DLD1 (cell line): ENCODE results near the gene CADM1.

ENCODE experiments used
- in situ Hi-C: cut with HindIII; loops from 2 replicates; pipeline ENCODE4 v1.10.0; 2017; ENCODE audit warnings: low sequenced_read_pairs

CADM1 gene

DNA sequence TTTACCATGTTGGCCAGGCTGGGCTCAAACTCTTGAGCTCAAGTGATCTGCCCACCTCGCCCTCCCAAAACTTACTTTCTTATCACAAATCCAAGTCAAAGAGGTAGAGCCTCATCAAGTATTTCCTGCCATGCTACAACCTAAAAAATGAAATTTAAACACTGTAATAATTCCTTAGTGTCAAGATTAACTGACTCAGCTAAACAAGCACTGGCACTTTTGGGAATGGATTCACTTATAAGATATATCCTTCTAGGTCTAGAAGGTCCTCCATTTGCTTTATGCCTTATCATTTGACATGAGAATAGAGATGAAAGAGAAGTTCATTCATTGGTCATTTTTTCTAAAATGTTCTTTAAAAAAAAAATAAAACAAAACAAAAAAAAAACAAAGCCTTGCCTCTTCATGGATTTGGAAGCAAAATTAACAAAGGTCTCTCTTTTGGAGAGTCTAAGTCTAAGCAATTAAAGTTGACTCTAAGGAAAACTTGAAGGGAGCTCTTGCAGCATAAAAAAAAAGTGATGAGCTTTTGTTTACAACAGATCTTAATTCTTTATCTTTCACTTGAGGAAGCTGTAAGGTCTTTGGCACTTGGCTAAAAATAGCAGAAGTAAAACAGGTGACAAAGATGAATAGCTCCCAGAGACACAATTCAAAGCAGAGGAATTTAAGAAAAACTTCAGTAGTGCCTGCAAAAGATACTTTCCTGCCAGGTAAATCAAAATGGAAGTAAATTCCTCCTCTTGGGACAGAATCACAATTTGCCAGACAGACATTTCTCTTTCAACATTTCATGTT is 50.3 kb downstream of the CADM1 start:
- in situ Hi-C loops = no loop called here

DNA sequence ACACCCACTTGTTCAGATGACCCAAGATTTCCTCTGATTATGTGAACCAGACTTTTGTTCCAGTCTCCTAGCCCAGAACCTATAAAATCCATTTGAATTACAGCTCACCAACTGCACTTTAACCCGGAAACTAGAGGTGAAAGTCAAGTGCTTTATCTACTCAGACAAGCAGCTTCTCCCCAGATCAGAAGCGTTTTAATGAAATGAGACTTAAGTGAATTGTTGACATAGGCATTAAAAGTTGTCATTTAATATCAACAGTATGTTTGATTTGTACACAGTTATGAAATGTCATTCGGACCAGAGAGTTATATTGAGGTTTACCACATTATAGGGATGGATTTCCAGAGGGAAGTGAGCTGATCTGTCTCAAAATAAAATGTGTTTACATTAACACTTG is 52.0 kb downstream of the CADM1 start:
- in situ Hi-C loops = no loop called here

GRCh38 chr11:115450519-115450918 is 53.7 kb downstream of the CADM1 start:
- in situ Hi-C loops = no loop called here

DNA sequence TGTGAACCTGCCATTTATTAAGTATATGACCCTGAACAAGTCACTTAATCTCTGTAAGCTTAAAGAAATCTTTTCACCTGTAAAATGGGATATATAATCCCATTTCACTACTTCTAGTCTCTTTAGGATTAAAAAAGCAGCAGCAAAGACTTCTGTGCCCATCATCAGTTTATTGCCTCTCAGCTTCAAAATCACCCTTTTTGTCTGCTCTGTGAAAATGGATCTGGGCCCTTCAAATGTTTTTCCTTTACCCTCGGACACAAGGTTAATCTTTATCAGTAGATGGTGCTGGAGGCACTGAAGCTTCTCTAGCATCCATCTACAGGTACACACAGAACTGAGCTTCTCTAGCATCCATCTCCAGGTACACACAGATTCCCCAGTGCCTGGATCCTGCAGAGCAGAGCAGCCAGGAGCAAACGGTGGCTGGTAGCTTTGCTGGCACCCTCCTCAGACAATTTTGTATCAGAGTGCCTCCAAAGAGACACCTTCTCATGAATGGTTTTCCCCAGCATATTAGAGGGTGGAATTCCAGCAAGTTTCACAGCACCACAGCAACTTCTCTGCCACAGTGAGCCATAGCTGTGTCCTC is 56.8 kb downstream of the CADM1 start:
- in situ Hi-C loops = no loop called here

DNA sequence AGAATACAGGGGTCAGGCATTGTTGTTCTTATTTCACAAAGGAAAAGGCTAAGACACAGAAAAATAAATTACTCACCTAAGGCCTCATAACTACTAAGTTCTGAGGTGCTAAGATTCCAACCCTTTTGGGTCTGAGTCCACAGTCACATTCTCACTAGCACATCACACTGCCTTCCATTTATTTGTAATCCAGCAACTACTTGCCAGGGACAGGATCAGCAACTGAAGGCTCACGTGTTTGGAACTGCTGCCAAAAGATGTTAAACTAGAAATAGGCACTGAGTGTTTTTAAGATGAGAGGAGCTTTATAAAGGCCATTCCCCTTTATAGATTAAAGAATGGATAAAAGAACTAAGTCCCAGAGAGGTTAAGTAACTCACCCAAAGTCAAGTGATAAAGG is 58.0 kb downstream of the CADM1 start:
- in situ Hi-C loops = no loop called here

DNA sequence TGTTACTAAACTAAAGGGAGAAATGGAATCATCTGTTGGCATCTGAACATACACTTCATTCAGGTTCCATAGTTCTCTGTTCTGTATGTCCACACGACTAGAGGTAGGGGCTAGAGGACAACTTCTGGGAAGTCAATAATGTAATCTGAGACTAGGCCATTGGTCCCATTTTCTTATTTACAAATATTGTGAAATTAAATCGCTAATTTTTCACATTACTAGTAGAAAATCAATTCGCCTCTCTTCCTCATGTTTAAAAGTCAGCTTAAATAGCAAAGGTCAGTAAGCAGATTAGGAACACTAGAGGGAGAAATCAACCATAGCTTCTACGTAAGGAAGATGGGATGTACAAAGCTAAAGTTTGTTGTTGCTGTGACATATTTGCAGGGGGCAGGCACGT is 59.7 kb downstream of the CADM1 start:
- in situ Hi-C loops = no loop called here

DNA sequence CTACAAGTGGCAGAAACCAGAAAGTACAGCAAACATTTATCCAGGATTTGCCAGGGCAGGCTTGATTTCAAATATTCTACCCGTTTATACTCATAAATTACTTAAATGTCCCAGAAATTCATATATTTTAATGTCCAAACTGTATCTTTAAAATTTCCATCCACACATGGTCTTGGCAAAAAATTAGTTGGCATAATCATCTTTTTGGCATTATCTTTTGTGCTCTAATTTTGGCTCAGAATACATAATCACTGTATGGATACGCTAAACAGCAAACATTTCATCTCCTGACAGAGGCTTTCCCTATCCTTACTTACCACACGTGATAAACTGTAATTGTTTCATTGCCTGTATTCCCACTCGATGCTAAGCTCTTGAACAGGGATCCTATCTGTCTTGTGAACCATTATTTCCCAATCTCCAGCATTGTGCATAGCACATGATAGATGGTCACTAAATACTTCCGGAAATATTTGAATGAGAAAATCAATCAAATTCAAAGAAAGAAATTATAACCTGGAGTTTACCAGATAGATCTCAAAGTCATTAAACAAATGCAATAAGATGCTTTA is 64.2 kb downstream of the CADM1 start:
- in situ Hi-C loops = no loop called here

GRCh38 chr11:115439385-115439784 is 64.8 kb downstream of the CADM1 start:
- in situ Hi-C loops = no loop called here

GRCh38 chr11:115437902-115438575 is 66.2 kb downstream of the CADM1 start:
- in situ Hi-C loops = no loop called here

DNA sequence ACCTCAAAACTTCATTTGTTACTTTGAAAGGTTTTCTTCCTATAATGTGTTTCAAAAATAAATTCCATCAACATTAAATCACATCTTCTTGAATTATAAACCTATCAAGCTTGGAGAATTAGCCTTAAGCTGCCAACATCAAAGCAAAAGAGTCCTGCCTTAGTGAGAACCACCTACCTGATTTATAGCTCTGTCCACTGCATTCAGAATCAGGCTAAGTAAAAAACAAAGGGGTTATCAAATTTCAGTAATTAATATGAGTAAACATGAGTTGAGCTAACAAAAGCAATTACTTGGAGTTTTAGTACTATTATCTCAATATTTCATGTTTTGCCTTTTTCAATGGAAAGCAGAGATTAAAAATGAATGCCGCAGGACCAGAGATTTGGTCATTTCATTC is 73.9 kb downstream of the CADM1 start:
- in situ Hi-C loops = no loop called here

GRCh38 chr11:115428306-115428705 is 75.9 kb downstream of the CADM1 start:
- in situ Hi-C loops = no loop called here

GRCh38 chr11:115425816-115426215 is 78.4 kb downstream of the CADM1 start:
- in situ Hi-C loops = no loop called here

- in situ Hi-C loops = no loop called here
Observed at GRCh38 chr11:115425250-115425649, 79.0 kb downstream of the CADM1 start.

DNA sequence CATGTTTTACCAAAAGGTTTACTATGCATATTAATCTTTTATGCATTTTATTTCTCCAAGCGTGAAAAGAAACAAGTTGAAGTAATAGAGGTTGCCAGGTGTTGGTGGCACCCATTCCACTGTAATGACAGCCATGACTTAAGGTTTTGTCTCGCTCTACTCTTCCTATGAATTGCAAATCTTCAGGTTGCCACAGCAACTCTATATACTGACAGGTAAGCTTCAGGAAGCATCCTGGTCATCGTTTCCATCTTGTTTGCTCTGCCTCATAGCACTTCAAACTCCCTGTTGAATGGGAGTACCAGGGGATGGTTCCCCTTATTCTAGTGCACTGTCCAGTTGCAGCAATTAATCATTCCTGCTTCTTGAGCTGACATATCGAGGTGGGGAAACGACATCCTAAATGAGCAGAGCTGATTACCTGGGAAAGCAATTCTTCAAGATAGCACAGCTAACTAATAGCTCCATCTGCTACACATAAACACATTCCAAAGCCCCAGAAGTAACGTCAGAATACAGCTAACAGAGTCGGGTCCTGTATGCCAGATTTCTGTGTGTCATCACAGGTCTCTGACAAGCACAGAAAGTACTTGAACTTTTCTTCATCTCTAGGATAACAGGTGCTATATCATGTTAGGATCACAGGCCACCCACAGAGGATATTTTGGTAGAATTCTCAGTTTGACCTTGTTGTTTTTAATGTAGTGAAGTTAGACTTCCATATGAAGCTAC is 80.3 kb downstream of the CADM1 start:
- in situ Hi-C loops = no loop called here

DNA sequence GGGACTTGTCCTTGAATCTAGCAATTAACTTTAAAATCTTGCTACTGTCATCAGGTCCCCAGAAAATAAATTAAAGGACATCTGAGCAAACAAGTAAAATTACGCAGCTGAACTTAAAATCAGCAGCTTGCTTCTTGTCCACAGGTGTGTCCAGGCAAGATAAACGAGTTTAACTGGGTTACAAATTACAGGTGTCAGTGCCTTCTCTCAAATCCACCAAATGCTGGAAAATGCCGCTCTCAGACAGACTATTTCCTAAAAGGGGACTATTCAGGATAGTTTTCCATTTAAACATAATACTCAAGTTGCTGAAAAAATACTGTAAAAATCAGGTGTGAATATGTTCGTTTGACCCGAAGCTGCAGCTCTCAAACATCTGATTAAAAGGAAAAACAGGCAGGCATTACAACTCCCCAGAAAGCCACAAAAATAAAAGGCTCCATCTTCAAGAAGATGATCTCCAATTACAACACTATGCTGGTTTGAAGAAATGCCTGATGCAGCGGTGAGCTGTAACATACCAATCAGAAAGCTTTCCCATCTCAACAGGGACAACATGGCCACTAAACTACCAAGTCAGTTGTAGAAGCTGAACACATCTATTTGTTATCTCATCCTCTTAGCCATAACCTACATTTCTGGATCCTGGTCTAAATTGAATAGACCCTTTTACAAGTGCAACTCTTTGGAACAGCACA is 82.1 kb downstream of the CADM1 start:
- in situ Hi-C loops = no loop called here

- in situ Hi-C loops = no loop called here
Observed at GRCh38 chr11:115421352-115421991, 82.7 kb downstream of the CADM1 start.

GRCh38 chr11:115420505-115420904 is 83.7 kb downstream of the CADM1 start:
- in situ Hi-C loops = no loop called here

DNA sequence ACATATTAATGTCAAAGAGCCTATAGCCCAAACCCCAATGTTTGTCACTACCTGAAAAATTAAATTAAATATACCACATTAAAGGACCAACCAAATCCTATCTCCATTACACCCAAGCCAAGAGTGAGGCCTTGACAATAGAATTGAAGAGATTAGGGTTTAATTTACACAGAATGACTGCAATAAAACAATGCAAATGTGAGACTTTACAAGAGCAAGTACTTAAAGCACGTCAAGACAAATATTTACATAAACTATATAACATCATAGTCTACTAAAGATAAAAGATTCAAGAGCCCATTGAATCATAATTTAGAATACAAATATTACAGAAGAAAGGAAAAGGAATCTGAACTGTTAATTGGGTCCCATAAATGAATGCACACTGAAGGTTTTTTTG is 85.6 kb downstream of the CADM1 start:
- in situ Hi-C loops = no loop called here

DNA sequence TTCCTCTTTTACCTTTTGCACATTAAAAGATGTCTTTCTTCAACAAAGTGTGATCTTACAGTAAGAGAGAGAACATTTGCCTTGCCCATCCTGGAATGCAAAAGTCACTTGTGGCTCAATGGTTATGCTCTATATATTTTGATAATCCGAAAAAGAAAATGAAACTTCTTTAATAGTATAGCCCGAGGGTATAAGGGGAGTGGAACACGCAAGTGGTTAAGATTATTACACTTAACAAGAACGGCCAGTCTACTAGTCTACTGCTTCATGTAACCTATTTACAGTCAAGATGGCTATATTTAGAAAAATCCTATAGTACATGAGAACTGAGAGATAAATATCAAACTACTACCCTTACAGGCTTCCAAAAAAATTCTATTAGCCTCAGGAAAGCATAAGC is 86.1 kb downstream of the CADM1 start:
- in situ Hi-C loops = no loop called here

DNA sequence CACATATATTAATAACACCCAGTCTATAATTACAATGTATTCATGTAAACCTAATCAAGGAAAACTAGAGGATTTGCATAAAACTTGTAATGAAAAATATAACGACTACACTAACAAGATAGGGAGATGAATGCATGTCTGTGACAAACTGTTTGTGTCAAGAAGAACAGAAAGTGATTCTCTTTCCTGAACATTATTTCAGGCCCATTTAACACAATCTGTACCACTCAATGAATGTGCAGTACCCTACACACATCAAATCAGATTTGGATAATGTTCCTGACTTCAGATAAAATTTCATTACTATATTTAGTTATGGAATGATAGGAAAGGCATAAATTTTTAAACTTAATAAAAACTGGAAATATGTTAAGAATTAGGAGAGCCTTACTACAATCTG is 93.1 kb downstream of the CADM1 start:
- in situ Hi-C loops = no loop called here
